GM21526 (cell line): Measurements from ENCODE around the gene DUSP3.

Experiments
- ATAC-seq: cut with Tn5 transposase; IDR thresholded peaks from one replicate; pipeline ENCODE4 v1.9.1; 2021; ENCODE audit warnings: moderate library complexity; ENCODE audit not compliant: unreplicated experiment, low FRiP score

DUSP3 gene

GRCh38 chr17:43737722-43738121 is 41.1 kb downstream of the DUSP3 start:
- no peak for ATAC-seq

- ATAC-seq, result no peak
These were observed 42.4 kb downstream of the DUSP3 start for GRCh38 chr17:43736389-43736788.

GRCh38 chr17:43734376-43734775 is 44.4 kb downstream of the DUSP3 start:
- ATAC-seq, result no peak

GRCh38 chr17:43733956-43734355 is 44.8 kb downstream of the DUSP3 start:
- no peak for ATAC-seq

GRCh38 chr17:43732958-43733357 is 45.8 kb downstream of the DUSP3 start:
- ATAC-seq, result no peak

- no peak for ATAC-seq
These were observed 50.7 kb downstream of the DUSP3 start for GRCh38 chr17:43728081-43728480.

GRCh38 chr17:43723697-43724359 is 54.9 kb downstream of the DUSP3 start:
- ATAC-seq, result no peak

- no peak for ATAC-seq
These were observed 55.7 kb downstream of the DUSP3 start for GRCh38 chr17:43722870-43723665.

- no peak for ATAC-seq
These were observed 56.5 kb downstream of the DUSP3 start for GRCh38 chr17:43722269-43722619.

- no peak for ATAC-seq
These were observed 57.1 kb downstream of the DUSP3 start for GRCh38 chr17:43721537-43722268.

GRCh38 chr17:43720311-43721060 is 58.3 kb downstream of the DUSP3 start:
- ATAC-seq, result no peak

GRCh38 chr17:43719578-43719977 is 59.2 kb downstream of the DUSP3 start:
- no peak for ATAC-seq

GRCh38 chr17:43718544-43718943 is 60.2 kb downstream of the DUSP3 start:
- no peak for ATAC-seq

- ATAC-seq, result no peak
These were observed 60.9 kb downstream of the DUSP3 start for GRCh38 chr17:43717913-43718312.
